CD14-positive monocyte (primary cell): ENCODE results near the gene GRK7. TPM values are rescaled to one million over a fixed set of nuclear protein-coding genes. Genes with fewer than 3 reads are reported as not detected.
A peak's percentile ranks its signal among the peaks of the same experiment; 100 is the strongest.
"Not testable (repeated sequence)": the region's sequence is repeated elsewhere in the genome, so short reads cannot be mapped to it uniquely, and the experiment has no call there.

Experiments used
- DNase-seq, 3 donors: peaks; one replicate each; pipeline ENCODE4 v3.0.0-alpha.2; 2011 to 2022
- H2AFZ ChIP-seq: 2 replicates; pipeline ENCODE4 v1.6.0; 2012; ENCODE audit warnings: mild to moderate bottlenecking, low read depth, low read length, inconsistent platforms; ENCODE audit not compliant: insufficient read depth, poor library complexity, severe bottlenecking
- H3K27ac ChIP-seq, 2 donors: 1 replicate in 1 of 2; 2 replicates in 1 of 2; pipeline ENCODE4 v1.5.1; 2012 to 2013; ENCODE audit warnings: low read length in 2 of 2, control low read depth in 1 of 2, inconsistent platforms in 1 of 2, low read depth in 1 of 2, mild to moderate bottlenecking in 1 of 2
- H3K27me3 ChIP-seq, 2 donors: one replicate each; pipeline versions ENCODE4 v1.6.0 to v1.6.1; 2011 to 2013; ENCODE audit warnings: low read length in 2 of 2; ENCODE audit not compliant: control insufficient read depth in 2 of 2, insufficient read depth in 2 of 2
- H3K36me3 ChIP-seq, 2 donors: replicated peaks in 1 of 2; 1 replicate in 1 of 2; 2 replicates in 1 of 2; pipeline versions ENCODE4 v1.5.1 to v1.6.1; 2012 to 2013; ENCODE audit warnings: low read length in 2 of 2, control low read depth in 1 of 2, inconsistent platforms in 1 of 2, mild to moderate bottlenecking in 1 of 2; ENCODE audit not compliant: insufficient read depth in 2 of 2, control insufficient read depth in 1 of 2
- H3K4me1 ChIP-seq, 2 donors: 1 replicate in 1 of 2; 2 replicates in 1 of 2; pipeline versions ENCODE4 v1.5.1 to v1.6.1; 2012 to 2013; ENCODE audit warnings: low read length in 2 of 2, control low read depth in 1 of 2, inconsistent platforms in 1 of 2, mild to moderate bottlenecking in 1 of 2, moderate library complexity in 1 of 2; ENCODE audit not compliant: insufficient read depth in 2 of 2, control insufficient read depth in 1 of 2
- H3K4me2 ChIP-seq: replicated peaks from 2 replicates; pipeline ENCODE3; 2012; ENCODE audit warnings: low read length, moderate library complexity, mild to moderate bottlenecking; ENCODE audit not compliant: poor library complexity, severe bottlenecking; ENCODE audit errors: extremely low read depth
- H3K4me3 ChIP-seq, 3 experiments: fragments of 200-600 bp in 1 of 3; sonication (generic) in 1 of 3; replicated peaks in 1 of 3; 1 replicate in 2 of 3; 2 replicates in 1 of 3; pipeline ENCODE4 v1.5.1; 2011 to 2013; ENCODE audit warnings: low read length in 3 of 3, mild to moderate bottlenecking in 3 of 3, control low read depth in 2 of 3, low read depth in 2 of 3, inconsistent platforms in 1 of 3, moderate library complexity in 1 of 3
- H3K79me2 ChIP-seq: 2 replicates; pipeline ENCODE4 v1.6.0; 2012; ENCODE audit warnings: mild to moderate bottlenecking, control low read depth, inconsistent platforms, low read length, moderate library complexity; ENCODE audit not compliant: insufficient read depth
- H3K9ac ChIP-seq: 2 replicates; pipeline ENCODE4 v1.6.0; 2017; ENCODE audit warnings: low read length, mild to moderate bottlenecking; ENCODE audit not compliant: insufficient read depth, poor library complexity, severe bottlenecking
- H3K9me3 ChIP-seq, 2 donors: replicated peaks in 1 of 2; 1 replicate in 1 of 2; 2 replicates in 1 of 2; pipeline versions ENCODE4 v1.5.1 to v1.6.1; 2012 to 2013; ENCODE audit warnings: low read length in 2 of 2, control low read depth in 1 of 2; ENCODE audit not compliant: control insufficient read depth in 1 of 2, insufficient read depth in 1 of 2
- H4K20me1 ChIP-seq: 2 replicates; pipeline ENCODE4 v1.6.0; 2012; ENCODE audit warnings: mild to moderate bottlenecking, low read length, control low read depth, moderate library complexity; ENCODE audit not compliant: insufficient read depth
- H3K27ac Mint-ChIP-seq, 7 donors: one replicate each; pipeline ENCODE4 v1.8.0; 2020; ENCODE audit warnings: mild to moderate bottlenecking in 7 of 7, mixed read lengths in 7 of 7, moderate library complexity in 6 of 7, inconsistent platforms in 2 of 7
- H3K27me3 Mint-ChIP-seq, 3 donors: one replicate each; pipeline ENCODE4 v1.8.0; 2021 to 2022; ENCODE audit warnings: low read depth in 3 of 3, mild to moderate bottlenecking in 3 of 3, mixed read lengths in 3 of 3, moderate library complexity in 3 of 3, inconsistent platforms in 1 of 3
- H3K36me3 Mint-ChIP-seq, 2 donors: one replicate each; pipeline ENCODE4 v1.8.0; 2020; ENCODE audit warnings: mixed read lengths in 2 of 2, inconsistent platforms in 1 of 2, mild to moderate bottlenecking in 1 of 2
- H3K4me1 Mint-ChIP-seq: one replicate; pipeline ENCODE4 v1.8.0; 2020; ENCODE audit warnings: mild to moderate bottlenecking, mixed read lengths
- H3K4me3 Mint-ChIP-seq, 2 donors: one replicate each; pipeline ENCODE4 v1.8.0; 2020; ENCODE audit warnings: mild to moderate bottlenecking in 2 of 2, mixed read lengths in 2 of 2, moderate library complexity in 1 of 2
- H3K9me3 Mint-ChIP-seq, 7 donors: one replicate each; pipeline ENCODE4 v1.8.0; 2020 to 2022; ENCODE audit warnings: mixed read lengths in 7 of 7, mild to moderate bottlenecking in 6 of 7, moderate library complexity in 6 of 7, inconsistent platforms in 2 of 7
- WGBS: methylation state at CpG from one replicate; pipeline ENCODE4 v1.1.5; 2013; ENCODE audit warnings: missing lambda C conversion rate; ENCODE audit not compliant: insufficient coverage; 5-methylcytosine and 5-hydroxymethylcytosine counted together
- intact Hi-C, 2 donors: fragments of 100-400 bp; cut with micrococcal nuclease; formaldehyde crosslinking; loops; one replicate each; pipeline versions ENCODE4 v1.15.0 to v1.15.1; 2023
- polyA plus RNA-seq, 3 donors: library from polyadenylated mRNA; depleted of rRNA in 1 of 3; unstranded in 2 of 3; stranded (reverse) in 1 of 3; fragments of 300-500 nt in 2 of 3; fragments of >200 nt in 1 of 3; fragmentation: Illumina TruSeq in 2 of 3; gene quantifications; 1 replicate in 2 of 3; 2 replicates in 1 of 3; pipeline ENCODE4 v1.2.3, GENCODE V29; 2012 to 2021
- TF ChIP-seq, protein P1 (sequence below): fragments of 200-600 bp; IDR thresholded peaks from one replicate; pipeline ENCODE4 v1.8.0; 2022; ENCODE audit warnings: antibody characterized with exemption, mild to moderate bottlenecking

The GRK7 gene
- polyA plus RNA-seq, 3 donors, result 0.04 to 0.07 TPM; not detected in 1

DNA sequence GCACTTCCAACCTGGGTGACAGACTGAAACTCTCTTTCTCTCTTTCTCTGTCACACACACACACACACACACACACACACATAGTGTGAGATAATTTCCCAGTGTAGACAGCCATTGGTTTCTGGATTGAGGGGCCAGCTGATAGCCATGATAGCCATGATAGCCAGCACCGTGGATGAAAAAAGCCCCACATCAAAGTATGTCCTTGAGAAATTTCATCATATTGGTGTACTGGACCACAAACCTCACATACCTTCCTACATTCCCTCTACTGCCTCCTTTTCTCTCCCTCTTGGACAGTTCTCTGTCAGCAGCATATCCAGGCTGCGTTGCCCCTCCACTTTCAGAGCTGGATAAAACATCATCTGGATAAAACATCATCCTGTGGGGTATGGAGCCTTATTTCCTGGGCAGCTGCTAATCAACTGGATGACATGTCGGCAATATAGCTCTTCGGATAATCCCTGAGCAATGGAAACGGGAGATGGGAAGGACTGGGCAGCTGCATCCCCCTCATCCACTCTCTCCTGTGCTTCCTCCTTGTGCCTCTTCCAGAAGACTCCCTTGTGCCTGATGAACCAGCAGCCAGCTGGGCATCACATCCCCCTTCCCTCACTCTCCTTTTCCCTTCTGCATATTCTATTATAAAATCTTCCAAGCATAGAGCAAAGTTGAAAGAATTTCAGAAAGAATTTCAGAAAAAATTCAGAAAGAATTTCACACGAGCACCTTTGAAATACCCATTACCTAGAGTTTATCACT is 39.3 kb downstream of the GRK7 start:
- no peak overlapping the region for H3K4me3 ChIP-seq
- no peaks in the 10 kb centered on the region for H4K20me1 ChIP-seq
- no peaks in the 10 kb centered on the region for H3K9me3 ChIP-seq
- no peak overlapping the region for H3K27ac ChIP-seq
- H3K9ac ChIP-seq, result no peak overlapping the region
- intact Hi-C loops, result no loop called here
- H3K4me3 Mint-ChIP-seq, result no peak overlapping the region
- peaks cover 1 to 3% (median 2%) of the 10 kb centered on the region in 3 donors for H3K27me3 Mint-ChIP-seq
- H3K4me2 ChIP-seq, result no peak overlapping the region
- H3K27ac Mint-ChIP-seq, result peak overlapping the region in 1 of 7 donors; percentile 8
- no peaks in the 10 kb centered on the region for H3K27me3 ChIP-seq
- TF ChIP-seq, protein P1, sequence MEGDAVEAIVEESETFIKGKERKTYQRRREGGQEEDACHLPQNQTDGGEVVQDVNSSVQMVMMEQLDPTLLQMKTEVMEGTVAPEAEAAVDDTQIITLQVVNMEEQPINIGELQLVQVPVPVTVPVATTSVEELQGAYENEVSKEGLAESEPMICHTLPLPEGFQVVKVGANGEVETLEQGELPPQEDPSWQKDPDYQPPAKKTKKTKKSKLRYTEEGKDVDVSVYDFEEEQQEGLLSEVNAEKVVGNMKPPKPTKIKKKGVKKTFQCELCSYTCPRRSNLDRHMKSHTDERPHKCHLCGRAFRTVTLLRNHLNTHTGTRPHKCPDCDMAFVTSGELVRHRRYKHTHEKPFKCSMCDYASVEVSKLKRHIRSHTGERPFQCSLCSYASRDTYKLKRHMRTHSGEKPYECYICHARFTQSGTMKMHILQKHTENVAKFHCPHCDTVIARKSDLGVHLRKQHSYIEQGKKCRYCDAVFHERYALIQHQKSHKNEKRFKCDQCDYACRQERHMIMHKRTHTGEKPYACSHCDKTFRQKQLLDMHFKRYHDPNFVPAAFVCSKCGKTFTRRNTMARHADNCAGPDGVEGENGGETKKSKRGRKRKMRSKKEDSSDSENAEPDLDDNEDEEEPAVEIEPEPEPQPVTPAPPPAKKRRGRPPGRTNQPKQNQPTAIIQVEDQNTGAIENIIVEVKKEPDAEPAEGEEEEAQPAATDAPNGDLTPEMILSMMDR, result no peak
- H3K4me1 Mint-ChIP-seq, result peaks cover 17% of the 10 kb centered on the region
- no peak overlapping the region for H2AFZ ChIP-seq
- peaks cover 0 to 3% of the 10 kb centered on the region in 2 donors for H3K36me3 Mint-ChIP-seq
- H3K36me3 ChIP-seq, result no peaks in the 10 kb centered on the region
- peaks cover 0 to 6% (median 0%) of the 10 kb centered on the region in 7 donors for H3K9me3 Mint-ChIP-seq
- DNase-seq, result no peak
- no peaks in the 10 kb centered on the region for H3K79me2 ChIP-seq
- WGBS, result 91% methylated on average over 3 of the region's 6 CpGs
- H3K4me1 ChIP-seq, result peaks cover 7 to 10% of the 10 kb centered on the region in 2 donors

DNA sequence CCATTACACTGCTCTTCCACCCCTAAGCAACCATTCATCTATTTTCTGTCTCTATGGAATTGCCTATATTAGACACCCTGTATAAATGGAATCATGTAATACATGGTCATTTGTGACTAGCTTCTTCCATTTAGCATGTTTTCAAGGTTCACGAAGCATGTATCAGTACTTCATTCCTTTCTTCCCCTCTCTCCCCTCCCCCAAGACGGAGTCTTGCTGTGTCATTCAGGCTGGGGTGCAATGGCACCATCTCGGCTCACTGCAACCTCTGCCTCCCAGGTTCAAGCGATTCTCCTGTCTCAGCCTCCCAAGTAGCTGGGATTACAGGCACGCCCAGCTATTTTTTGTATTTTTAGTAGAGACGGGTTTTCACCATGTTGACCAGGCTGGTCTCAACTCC is 40.3 kb downstream of the GRK7 start:
- peaks cover 11% of the 10 kb centered on the region for H3K4me1 Mint-ChIP-seq

More for the DNA sequence above, 40.3 kb downstream of the GRK7 start:
- DNase-seq, H3K4me3 ChIP-seq, H3K4me1 ChIP-seq, H4K20me1 ChIP-seq, intact Hi-C loops, H3K4me3 Mint-ChIP-seq, H2AFZ ChIP-seq, H3K9me3 Mint-ChIP-seq, H3K4me2 ChIP-seq, H3K36me3 ChIP-seq, H3K9ac ChIP-seq, H3K27me3 Mint-ChIP-seq, H3K79me2 ChIP-seq, H3K27ac Mint-ChIP-seq, H3K27ac ChIP-seq, H3K9me3 ChIP-seq, H3K36me3 Mint-ChIP-seq, H3K27me3 ChIP-seq: not testable (repeated sequence)
- WGBS, result 94% methylated on average over 6 of the region's 6 CpGs
